GM19193 (cell line): ENCODE measurements around the gene SCARB1.

Experiments used
- POLR2A ChIP-seq: IDR thresholded peaks from 4 replicates; pipeline ENCODE4 v1.6.1; 2011; ENCODE audit not compliant: insufficient read depth, insufficient read length; ENCODE audit errors: extremely low read depth

Gene SCARB1

DNA sequence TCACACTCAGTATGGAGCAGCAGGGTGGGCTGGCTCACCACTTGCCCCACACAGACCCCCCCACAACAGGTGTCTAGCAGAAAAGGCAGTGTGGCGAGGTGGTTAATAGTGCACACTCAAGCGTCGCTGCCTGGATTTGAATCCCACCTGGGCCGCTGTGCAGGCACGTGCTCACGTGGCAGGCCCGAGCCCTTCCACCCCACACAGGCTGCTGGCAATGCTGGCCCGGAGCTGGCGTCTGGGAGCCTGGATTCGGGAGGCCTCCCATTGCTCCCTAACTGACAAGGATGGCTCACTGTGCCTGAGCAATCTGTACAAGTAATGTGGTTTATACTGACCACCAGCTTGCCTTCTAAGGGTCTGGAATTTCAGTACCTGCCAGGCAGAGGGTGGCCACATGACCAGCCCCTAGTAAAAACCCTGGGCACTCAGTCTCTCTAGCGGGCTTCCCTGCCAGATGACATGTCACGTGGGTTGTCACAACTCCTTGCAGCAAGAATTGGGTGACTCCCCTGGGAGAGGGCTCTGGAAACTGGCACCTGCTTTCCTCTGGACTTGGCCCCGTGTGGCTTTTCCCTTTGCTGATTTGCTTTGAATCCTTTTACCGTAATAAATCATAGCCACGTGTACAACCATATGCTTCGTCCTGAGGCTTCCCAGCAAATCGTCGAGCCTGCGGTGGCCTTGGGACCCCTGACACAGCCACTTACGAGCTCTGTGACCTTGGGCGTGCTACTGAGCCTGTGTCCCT lies 72.8 kb downstream of the SCARB1 start:
- no peak for TF ChIP-seq POLR2A

DNA sequence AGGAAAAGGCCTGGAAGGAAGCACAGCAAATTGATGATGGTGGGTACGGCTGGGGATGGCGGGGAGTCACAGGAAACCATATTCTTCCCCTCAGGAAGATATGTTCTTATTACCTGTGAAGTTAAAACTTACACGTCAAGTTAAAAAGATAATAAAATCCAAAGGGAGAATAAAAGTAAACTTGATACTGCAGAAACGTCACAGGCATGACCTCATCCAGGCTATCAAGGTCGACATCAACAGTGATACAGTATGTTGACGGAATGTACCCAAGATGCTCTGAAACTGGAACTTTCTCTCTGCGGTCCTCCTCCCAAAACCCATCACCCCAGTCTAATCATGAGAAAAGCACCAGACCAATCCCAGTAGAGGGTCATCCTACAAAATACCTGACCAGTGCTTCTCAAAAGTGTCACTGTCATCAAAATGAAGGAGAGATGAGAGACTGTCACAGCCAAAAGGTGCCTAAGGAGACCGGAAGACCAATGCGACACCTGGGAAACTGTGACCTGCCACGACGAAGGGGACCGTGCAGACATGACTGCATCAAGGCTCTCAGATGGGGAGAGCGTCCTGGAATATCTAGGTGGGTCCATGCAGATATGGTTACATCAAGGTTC lies 74.6 kb downstream of the SCARB1 start:
- TF ChIP-seq POLR2A = no peak

DNA sequence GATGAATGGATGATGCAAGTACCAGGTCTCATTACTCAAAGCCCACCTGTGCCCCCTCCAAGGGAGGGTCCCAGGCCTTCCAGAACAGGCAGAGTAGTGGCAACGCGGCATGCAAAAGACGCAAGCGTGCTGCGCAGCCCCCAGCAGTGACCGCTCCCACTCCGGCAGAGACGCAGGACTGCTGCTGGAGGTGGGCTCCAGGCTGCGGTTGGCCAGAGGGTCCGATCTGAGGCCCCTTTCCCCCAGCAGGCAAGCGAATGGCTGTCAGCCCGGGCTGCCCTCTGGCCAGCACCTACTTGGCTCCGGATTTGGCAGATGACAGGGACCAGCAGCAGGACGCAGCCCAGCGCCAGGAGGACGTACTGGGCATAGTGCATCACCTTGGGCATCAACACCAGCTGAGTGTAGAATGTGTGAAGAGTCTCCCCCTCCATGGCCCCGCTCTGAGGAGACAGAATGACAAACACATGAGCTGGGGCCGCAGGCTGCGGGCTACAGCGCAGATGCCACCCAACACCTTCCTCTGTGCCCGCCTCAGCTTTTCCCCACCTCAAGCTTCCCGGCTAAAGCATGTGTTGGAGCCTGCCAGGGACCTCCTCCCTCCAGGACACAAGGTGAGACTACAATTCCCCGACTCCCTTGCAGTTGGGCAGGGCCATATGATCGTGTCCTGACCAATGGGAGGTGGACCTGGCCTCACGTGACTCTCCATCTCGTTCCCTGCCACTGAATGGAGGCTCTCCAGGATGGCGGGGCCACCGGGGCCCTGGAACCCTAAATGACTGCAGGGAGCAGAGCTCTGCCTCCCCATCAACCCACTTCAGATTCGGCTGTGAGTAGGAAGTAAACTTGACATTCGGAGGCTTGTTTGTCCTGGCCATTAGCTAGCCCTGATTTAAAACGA lies 77.4 kb downstream of the SCARB1 start:
- TF ChIP-seq POLR2A = no peak

DNA sequence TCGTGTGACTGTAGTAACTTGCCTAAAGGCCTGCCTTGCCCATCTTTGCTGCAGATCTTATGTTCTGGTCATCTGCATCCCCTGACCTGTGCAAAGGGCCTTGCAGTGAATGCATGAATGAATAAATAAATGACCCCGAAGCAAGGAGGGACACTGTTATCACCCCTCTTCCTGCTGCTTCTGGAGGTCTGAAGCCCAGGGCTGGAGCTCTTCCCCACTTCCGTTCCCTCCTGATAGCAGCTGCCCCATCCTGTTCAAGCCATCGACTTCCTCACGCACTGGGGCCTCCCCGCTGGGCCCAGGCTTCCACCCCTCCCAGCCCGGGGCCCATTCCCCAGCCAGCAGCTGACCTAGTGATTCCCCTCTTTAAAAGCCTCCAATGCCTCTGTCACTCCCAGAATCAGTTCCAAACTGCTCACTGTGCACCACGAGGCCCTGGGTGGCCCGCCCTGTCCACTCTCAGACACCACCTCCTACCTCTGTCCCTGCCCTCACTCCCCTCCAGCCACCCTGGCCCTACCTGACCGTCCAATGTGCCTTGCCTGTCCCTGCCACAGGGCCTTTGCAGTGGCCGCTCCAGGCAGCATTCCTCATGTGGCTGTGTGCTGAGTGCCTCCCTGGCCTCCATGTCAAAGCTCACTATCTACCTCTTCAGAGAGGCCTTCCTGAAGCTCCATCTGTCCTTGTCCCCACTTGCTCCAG lies 78.6 kb downstream of the SCARB1 start:
- no peak for TF ChIP-seq POLR2A

DNA sequence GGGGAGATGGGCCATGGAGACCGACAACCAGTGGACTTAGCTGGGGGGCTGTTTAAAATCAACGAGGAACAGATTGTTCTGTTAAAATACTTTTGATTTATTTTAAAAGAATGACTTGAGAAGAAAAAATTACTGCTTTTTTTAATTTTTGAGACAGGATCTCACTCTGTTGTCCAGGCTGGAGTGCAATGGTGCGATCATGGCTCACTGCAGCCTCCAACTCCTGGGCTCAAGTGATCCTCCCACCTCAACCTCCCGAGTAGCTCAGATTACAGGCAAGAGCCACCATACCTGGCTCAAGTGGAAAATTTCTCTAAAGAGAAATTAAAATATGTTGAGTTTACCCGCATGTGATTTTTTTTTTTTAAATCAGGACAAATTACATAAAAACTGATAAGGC lies 80.6 kb downstream of the SCARB1 start:
- TF ChIP-seq POLR2A = no peak

DNA sequence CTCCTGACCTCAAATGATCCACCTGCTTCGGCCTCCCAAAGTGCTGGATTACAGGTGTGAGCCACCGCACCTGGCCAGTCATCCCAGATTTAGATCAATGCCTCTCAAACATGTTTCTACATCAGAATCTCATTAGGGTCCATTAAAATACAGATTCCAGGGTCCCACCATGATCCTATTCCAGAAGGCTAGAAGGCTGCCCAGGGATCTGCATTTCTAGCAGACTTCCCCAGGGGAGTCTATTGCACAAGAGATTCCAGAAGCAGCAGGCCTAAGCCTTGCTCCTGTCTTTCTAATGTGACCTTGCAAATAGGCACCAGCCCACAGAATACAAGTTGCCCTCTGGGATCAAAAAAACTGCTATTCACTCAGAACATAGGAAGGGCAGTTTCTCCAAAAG lies 81.5 kb downstream of the SCARB1 start:
- no peak for TF ChIP-seq POLR2A

DNA sequence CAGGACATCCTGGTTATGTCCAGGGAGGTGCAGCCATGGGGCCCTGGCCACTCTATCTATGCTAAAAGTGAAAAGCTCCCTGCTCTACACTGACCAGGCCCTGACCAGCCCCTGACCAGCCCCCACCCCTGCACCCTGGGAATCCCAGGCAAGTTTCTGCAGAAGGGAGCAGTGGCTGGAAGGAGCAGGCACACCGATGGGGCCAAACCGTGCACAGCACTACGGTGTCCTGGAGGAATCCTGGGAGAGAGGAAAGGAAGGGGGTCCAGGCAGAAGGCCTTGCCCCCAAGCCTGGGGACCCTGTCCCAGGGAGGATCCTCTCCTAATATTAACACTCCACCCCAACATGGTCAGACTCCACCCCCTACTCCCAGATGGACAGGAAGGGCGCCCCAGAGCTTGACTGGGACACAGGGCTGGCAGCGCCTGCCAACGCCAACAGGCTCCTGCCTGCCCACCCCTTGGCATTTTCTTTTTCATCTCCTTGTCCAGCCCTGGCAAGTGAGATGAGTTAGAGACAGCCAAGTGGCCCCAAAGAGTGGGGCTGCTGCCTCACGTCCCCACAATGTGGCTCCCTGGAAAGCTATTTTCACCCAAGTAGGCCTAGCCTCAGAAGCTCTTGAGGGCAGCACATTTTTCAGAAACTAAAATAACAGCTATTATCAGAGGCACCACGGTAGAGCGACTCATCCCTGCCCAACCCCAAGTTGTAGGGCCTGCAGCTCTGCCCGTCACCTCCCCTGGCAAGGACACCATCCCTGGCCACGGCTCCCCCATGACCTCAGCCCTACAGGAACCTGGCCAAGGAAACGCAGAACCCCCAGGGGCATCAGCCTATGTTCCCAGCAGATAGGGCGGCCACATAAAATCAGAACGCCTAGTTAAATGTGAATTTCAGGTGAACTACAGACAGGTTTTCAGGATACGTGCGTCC lies 82.6 kb downstream of the SCARB1 start:
- no peak for TF ChIP-seq POLR2A

DNA sequence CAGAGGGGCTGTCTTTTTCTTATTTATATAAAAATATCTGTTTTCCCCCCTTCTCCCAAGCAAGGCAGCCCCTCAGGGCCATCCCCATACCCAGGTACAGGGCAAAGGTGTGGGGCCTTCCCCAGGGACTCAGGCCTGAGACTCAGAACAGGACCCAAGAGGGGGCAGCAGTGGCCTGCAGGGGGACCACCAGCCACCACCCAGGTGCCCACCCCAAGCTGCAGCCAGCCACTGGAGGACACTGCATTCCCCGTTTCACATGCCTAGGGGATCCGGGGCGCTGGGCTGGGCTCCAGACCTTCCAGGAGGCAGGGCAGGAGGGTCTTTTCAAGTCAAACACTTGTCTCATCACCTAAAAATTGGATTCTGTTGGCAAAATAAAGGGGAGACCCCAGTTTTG lies 83.3 kb downstream of the SCARB1 start:
- no peak for TF ChIP-seq POLR2A

DNA sequence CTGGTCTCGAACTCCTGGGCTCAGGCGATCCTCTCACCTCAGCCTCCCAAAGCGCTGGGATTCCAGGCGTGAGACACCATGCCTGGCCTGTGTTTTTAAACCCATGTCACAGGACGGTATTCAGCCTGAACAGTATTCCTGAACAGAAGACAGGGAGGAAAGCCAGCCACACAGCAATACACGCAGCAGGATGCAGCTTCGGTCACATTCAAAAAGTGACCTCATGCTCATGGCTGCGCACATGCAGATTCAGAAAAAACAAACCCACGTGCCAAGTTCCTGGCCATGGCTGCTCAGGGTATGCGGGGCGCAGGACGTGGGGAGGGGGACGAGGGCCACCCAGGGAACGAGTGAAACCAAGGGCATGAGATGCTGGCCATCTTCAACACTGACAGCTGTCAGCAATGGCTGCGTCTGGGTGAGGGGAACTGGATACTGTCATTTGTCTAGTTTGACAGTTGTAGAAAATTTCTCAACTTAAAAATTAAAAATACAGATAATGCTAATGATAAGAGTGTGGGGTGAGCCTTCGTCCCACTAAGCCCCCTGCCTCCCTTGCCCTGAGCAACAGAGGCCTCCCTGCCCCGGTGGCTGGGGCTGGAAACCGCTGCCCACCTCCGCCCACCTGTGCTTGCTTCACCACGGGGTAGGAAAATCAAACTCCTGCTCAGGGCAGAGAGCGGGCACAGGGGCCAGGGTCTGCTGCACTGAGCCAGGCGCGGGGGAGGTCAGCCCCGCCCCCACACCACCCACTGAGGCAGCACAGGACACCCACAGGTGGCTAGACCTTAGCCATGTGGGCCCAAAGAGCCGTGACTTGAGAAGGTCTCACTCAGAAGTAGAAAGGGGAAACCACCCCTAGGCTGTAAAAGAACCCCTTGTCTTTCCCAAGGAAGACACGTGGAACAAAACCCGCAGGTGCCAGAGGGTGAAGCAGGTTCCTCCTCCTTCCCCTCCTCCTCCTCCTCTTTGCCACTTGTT lies 84.2 kb downstream of the SCARB1 start:
- TF ChIP-seq POLR2A = no peak

DNA sequence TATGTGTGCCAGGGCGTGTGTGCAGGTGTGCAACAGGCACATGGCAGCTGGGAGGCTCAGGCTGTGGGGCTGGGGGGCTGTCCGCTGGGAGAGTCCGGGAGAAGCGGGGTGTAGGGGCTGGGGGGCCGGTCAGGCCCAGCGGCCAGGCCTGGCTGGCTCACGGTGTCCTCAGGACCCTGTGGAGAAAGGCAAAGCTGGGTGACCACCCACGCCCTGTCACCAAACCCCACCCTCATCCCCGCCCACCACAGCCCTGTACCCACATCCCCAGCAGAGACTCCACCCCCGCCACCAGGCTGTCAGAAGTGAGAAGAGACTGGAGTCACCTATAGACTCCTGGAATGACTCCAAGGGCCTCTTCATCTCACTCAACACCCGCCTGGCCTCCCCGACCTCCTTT lies 85.3 kb downstream of the SCARB1 start:
- no peak for TF ChIP-seq POLR2A

DNA sequence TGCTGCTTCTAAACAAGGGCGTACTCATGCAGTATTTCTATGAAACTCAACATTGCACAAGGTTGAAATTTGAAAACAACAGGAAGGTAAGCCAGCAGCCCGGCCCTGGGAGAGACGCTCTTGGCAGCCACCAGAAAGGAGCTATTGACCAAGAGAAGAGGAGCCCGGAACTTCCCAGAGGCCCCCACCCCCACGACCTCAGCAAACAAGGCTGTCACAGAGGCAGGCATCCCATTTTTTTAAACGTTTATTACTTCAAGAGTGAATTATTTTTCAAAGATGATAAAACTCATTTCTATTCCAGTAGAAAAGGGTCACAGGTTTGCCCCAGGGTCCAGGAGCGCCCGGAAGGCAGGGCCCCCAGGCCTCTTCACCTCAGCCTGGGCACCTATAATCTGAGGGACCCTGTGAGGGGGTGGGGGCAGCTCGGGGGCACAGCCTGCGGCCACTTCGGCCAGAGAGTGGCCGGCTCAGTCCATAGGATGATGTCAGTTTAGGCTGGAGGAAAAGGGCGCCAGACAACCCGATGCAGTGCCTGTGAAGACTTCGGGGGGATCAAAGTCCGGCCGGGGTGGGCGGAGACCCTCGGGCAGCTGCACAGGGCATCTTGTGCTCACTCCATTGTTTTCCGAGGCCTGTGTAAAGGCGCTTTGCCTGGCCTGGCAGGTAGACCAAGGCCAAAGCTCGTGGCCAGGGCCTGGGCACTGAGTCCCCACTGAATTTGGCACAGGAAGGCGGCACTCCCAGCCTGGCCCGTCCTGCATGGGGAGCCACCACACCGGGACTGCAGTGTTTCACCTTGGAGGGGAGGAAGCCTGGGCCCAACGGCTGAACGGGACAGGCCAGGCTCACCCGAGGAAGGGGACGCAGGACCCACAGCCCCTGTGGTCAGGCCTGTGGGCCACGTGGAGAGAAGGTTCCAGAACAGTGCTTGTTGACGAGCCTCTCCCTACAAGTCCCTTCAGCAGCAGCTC lies 86.0 kb downstream of the SCARB1 start:
- no peak for TF ChIP-seq POLR2A

DNA sequence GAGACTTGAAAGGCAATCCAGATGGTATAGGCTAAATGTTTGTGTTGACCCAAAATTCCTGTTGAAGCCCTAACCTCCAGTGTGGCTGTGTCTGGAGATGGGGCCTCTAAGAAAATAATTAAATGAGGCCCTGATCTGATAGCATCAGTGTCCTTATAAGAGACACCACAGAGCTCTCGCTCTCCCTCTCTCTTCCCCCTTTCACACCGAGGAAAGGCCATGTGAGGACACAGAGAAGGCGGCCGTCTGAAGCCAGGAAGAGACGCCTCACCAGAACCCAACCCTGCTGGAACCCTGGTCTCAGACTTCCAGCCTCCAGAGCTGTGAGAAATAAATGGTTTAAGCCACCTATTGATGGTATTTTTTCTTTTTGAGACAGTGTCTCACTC lies 87.5 kb downstream of the SCARB1 start:
- TF ChIP-seq POLR2A = no peak
